ENCODE data around the gene MAGI1. TPM values are rescaled to one million over a fixed set of nuclear protein-coding genes. Genes with fewer than 3 reads are reported as not detected.

The MAGI1 gene
- total RNA-seq, 1 experiment from 2014 or later, result 38.6 TPM

DNA sequence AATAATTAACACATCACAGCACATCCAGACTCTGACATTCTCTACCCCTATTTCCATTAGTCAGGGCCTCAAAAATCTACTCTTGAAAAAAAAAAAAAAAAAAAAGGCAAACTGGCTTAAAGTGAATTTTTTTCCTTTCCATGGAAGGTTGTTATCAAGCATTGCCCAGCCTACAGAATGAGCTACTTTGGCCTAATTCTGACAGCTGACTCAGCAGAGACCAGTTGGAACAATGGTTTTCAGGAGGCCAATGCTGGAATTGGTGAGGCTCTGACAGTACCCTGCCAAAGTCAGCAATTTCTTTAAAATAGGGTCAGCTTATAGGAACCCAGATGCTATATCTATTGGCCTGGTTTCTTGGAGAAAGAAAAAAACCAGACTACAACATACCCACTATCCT is 454.7 kb downstream of the MAGI1 start:
- BruUV-seq (replicated peaks), result no TSS peak
- H2AFZ ChIP-seq (ENCODE audit: low read depth, low read length, poor library complexity, severe bottlenecking), result no peak overlapping the region
- ChIA-PET RAD21 (ENCODE audit: low non-redundant PET in 1 of 2, low total read pairs in 2 of 2, uncharacterized antibody in 2 of 2, unreplicated experiment in 2 of 2) (no interaction called here), POLR2A (no interaction called here), CTCF (no interaction called here)
- no peaks in the 10 kb centered on the region for H4K20me1 ChIP-seq (ENCODE audit: insufficient read depth)
- no peak overlapping the region for H3K4me2 ChIP-seq (ENCODE audit: low read length)
- no peaks in the 10 kb centered on the region for H3K27me3 ChIP-seq (ENCODE audit: insufficient read depth, low read length)
- intact Hi-C loops (cut with micrococcal nuclease), result no loop called here
- DNase-seq (ENCODE audit: low read depth, low spot score), result no peak
- no peak for ATAC-seq
- H3K9me2 ChIP-seq (ENCODE audit: insufficient read depth), result no peaks in the 10 kb centered on the region
- H3K9me3 ChIP-seq (ENCODE audit: control insufficient read depth in 1 of 2, insufficient read depth in 1 of 2, low read depth in 1 of 2, low read length in 2 of 2), result no peaks in the 10 kb centered on the region
- no peak for TF ChIP-seq SIN3A (IDR thresholded peaks at IDR 0.05; ENCODE audit: low read depth)
- no peak for TF ChIP-seq CBX3 (IDR thresholded peaks at IDR 0.05; ENCODE audit: low read depth)
- TF ChIP-seq, protein P1, sequence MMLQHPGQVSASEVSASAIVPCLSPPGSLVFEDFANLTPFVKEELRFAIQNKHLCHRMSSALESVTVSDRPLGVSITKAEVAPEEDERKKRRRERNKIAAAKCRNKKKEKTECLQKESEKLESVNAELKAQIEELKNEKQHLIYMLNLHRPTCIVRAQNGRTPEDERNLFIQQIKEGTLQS (IDR thresholded peaks at IDR 0.05), result no peak
- TF ChIP-seq, protein P2, sequence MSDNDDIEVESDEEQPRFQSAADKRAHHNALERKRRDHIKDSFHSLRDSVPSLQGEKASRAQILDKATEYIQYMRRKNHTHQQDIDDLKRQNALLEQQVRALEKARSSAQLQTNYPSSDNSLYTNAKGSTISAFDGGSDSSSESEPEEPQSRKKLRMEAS (IDR thresholded peaks at IDR 0.05), result no peak
- TF ChIP-seq, protein P3, sequence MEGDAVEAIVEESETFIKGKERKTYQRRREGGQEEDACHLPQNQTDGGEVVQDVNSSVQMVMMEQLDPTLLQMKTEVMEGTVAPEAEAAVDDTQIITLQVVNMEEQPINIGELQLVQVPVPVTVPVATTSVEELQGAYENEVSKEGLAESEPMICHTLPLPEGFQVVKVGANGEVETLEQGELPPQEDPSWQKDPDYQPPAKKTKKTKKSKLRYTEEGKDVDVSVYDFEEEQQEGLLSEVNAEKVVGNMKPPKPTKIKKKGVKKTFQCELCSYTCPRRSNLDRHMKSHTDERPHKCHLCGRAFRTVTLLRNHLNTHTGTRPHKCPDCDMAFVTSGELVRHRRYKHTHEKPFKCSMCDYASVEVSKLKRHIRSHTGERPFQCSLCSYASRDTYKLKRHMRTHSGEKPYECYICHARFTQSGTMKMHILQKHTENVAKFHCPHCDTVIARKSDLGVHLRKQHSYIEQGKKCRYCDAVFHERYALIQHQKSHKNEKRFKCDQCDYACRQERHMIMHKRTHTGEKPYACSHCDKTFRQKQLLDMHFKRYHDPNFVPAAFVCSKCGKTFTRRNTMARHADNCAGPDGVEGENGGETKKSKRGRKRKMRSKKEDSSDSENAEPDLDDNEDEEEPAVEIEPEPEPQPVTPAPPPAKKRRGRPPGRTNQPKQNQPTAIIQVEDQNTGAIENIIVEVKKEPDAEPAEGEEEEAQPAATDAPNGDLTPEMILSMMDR (IDR thresholded peaks at IDR 0.05 in 2 of 3, conservative IDR thresholded peaks at IDR 0.05 in 1 of 3; ENCODE audit: borderline replicate concordance in 1 of 3, insufficient read depth in 1 of 3, low read depth in 2 of 3, low read length in 2 of 3), result no peak
- TF ChIP-seq POLR2A (IDR thresholded peaks at IDR 0.05; ENCODE audit: borderline replicate concordance, extremely low read depth, insufficient read depth, insufficient read length), result no peak
- TF ChIP-seq ZFX (IDR thresholded peaks at IDR 0.05), result no peak
- no peak for TF ChIP-seq TCF7L2 (IDR thresholded peaks at IDR 0.05; ENCODE audit: borderline replicate concordance, extremely low read depth, insufficient read depth, insufficient read length)
- TF ChIP-seq ELF1 (IDR thresholded peaks at IDR 0.05; ENCODE audit: borderline replicate concordance, low read depth), result no peak
- no peak for TF ChIP-seq SRF (IDR thresholded peaks at IDR 0.05; ENCODE audit: low read depth)
- TF ChIP-seq ZNF274 (IDR thresholded peaks at IDR 0.05; ENCODE audit: low read depth, low read length), result no peak
- no peak for TF ChIP-seq SP1 (IDR thresholded peaks at IDR 0.05; ENCODE audit: low read depth)
- H3K79me2 ChIP-seq (ENCODE audit: insufficient read depth, low read length), result no peaks in the 10 kb centered on the region
- no peaks in the 10 kb centered on the region for H3K36me3 ChIP-seq (ENCODE audit: control insufficient read depth in 1 of 2, insufficient read depth in 2 of 2, low read length in 2 of 2)
- no peak overlapping the region for H3K27ac ChIP-seq (ENCODE audit: low read depth, low read length)
- no peaks in the 10 kb centered on the region for H3K4me1 ChIP-seq (ENCODE audit: control insufficient read depth in 1 of 2, insufficient read depth in 2 of 2, low read length in 2 of 2)
- H3K4me3 ChIP-seq (replicated peaks in 1 of 2; ENCODE audit: low read depth in 1 of 2, low read length in 2 of 2), result no peak overlapping the region
- H3K9ac ChIP-seq (ENCODE audit: low read length), result no peak overlapping the region
